Fibroblast of lung (primary cell): Measurements from ENCODE around the gene TIGIT.

Source experiments
- CTCF ChIP-seq, 2 donors: IDR thresholded peaks in 1 of 2; conservative IDR thresholded peaks in 1 of 2; 1 replicate in 1 of 2; 2 replicates in 1 of 2; pipeline ENCODE4 v1.5.1; 2011 to 2012; ENCODE audit warnings: low read length in 2 of 2, control low read depth in 1 of 2, inconsistent platforms in 1 of 2, low read depth in 1 of 2, mild to moderate bottlenecking in 1 of 2
- EZH2 ChIP-seq: IDR thresholded peaks from 2 replicates; pipeline ENCODE4 v1.5.1; 2012; ENCODE audit warnings: low read length, control low read depth, mild to moderate bottlenecking; ENCODE audit errors: missing control alignments

GRCh38 chr3:114331007-114331406 lies 37.2 kb downstream of the TIGIT start:
- no peak for TF ChIP-seq CTCF (conservative IDR thresholded peaks at IDR 0.05 in 1 of 2, IDR thresholded peaks at IDR 0.05 in 1 of 2; ENCODE audit: low read depth in 1 of 2, low read length in 2 of 2)
- TF ChIP-seq EZH2 = no peak
